SK-N-SH (cell line): ENCODE measurements around the gene SH3GL2.

Experiments used
- CHD2 ChIP-seq: fragments of 150-350 bp; IDR thresholded peaks from 2 replicates; pipeline ENCODE4 v1.6.1; 2018; ENCODE audit warnings: low read length; ENCODE audit not compliant: partially characterized antibody
- MEF2A ChIP-seq: IDR thresholded peaks from 2 replicates; pipeline ENCODE4 v1.4.0; 2012; ENCODE audit warnings: low read depth, borderline replicate concordance
- POLR2AphosphoS5 ChIP-seq: IDR thresholded peaks from 2 replicates; pipeline ENCODE4 v1.6.1; 2012; ENCODE audit warnings: low read depth, low read length

DNA sequence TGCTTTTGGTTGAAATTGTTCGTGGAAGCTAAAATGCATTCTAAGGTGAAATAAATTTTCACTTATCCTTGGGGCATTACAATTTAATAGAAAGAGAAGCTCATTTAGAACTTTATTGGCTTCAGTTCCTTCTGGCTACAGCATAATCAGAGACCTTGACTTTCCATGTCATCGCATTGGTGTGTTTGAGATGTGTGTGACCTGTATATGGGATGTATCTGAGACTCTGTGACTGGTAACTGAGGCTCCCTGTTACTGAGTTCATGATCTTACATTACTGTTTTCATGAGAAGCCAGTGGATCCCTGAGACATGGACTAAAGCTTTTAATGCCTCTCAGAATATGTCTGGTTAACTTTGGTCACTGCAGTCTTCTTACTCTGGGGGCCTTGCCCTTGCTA, 32.5 kb downstream of the SH3GL2 start:
- TF ChIP-seq CHD2 (no peak), MEF2A (no peak), POLR2AphosphoS5 (no peak)
